Endothelial cell of umbilical vein (primary cell): ENCODE measurements around the gene GPR137. TPM values are rescaled to one million over a fixed set of nuclear protein-coding genes. Genes with fewer than 3 reads are reported as not detected.

Source experiments
- BruUV-seq: library from RNA; stranded (reverse); fragments of 400-500 nt; replicated peaks from 2 replicates; lab custom pipeline; 2021; lab: Mats Ljungman, UMichigan
- CTCF ChIA-PET: fragments of 300-600, 350-600 bp; sonication (Branson Sonifier 250); formaldehyde crosslinking; loops from one replicate; lab custom pipeline; 2021; ENCODE audit warnings: antibody characterized with exemption, inconsistent platforms; lab: Charles Lee
- POLR2A ChIA-PET: fragments of 300-600, 350-600 bp; sonication (Branson Sonifier 250); formaldehyde crosslinking; loops from one replicate; lab custom pipeline; 2021; ENCODE audit warnings: antibody characterized with exemption, inconsistent platforms; lab: Charles Lee
- DNase-seq: peaks from one replicate; pipeline ENCODE4 v3.0.0-alpha.2; 2011; ENCODE audit warnings: low read depth, low spot score
- FAIRE-seq: peaks from 2 replicates; lab custom pipeline; 2011; peaks lifted over from hg19 to GRCh38; lab: Jason Lieb, UNC
- H2AFZ ChIP-seq: 2 replicates; pipeline ENCODE4 v1.6.0; 2012; ENCODE audit warnings: low read depth, low read length, control low read depth, inconsistent platforms
- H3K27ac ChIP-seq: 2 replicates; pipeline ENCODE4 v1.5.1; 2011; ENCODE audit warnings: low read depth, mild to moderate bottlenecking, control low read depth, low read length, moderate library complexity; ENCODE audit not compliant: insufficient read depth
- H3K27me3 ChIP-seq, 2 experiments: 2 replicates each; pipeline versions ENCODE4 v1.6.0 to v1.6.1; 2011; ENCODE audit warnings: low read length in 2 of 2, mixed read lengths in 1 of 2; ENCODE audit not compliant: control insufficient read depth in 2 of 2, insufficient read depth in 2 of 2
- H3K36me3 ChIP-seq, 2 experiments: 2 replicates in 1 of 2; 3 replicates in 1 of 2; pipeline ENCODE4 v1.5.1; 2011; ENCODE audit warnings: low read length in 2 of 2, mild to moderate bottlenecking in 1 of 2, moderate library complexity in 1 of 2; ENCODE audit not compliant: control insufficient read depth in 2 of 2, insufficient read depth in 2 of 2; ENCODE audit errors: extremely low read depth in 1 of 2
- H3K4me1 ChIP-seq: 3 replicates; pipeline ENCODE4 v1.5.1; 2011; ENCODE audit warnings: mild to moderate bottlenecking, low read length; ENCODE audit not compliant: control insufficient read depth, insufficient read depth; ENCODE audit errors: extremely low read depth
- H3K4me2 ChIP-seq: 2 replicates; pipeline ENCODE4 v1.6.1; 2011; ENCODE audit warnings: low read length, control low read depth, mixed read lengths; ENCODE audit not compliant: insufficient read depth
- H3K4me3 ChIP-seq, 3 experiments: fragments of 200-600 bp in 1 of 3; sonication (generic), shearing (Covaris generic) in 1 of 3; replicated peaks in 1 of 3; 2 replicates each; pipeline ENCODE4 v1.5.1; 2011 to 2016; ENCODE audit warnings: control low read depth in 3 of 3, low read length in 3 of 3, mild to moderate bottlenecking in 2 of 3, inconsistent platforms in 1 of 3, low read depth in 1 of 3, moderate library complexity in 1 of 3; ENCODE audit not compliant: insufficient read depth in 1 of 3
- H3K79me2 ChIP-seq: 2 replicates; pipeline ENCODE4 v1.6.0; 2012; ENCODE audit warnings: low read length, inconsistent platforms; ENCODE audit not compliant: control insufficient read depth, insufficient read depth
- H3K9ac ChIP-seq: replicated peaks from 2 replicates; pipeline ENCODE3; 2011; ENCODE audit warnings: low read length, control low read depth; ENCODE audit not compliant: insufficient read depth; ENCODE audit errors: extremely low read depth
- H3K9me1 ChIP-seq: replicated peaks from 3 replicates; pipeline ENCODE4 v1.6.0; 2011; ENCODE audit warnings: mild to moderate bottlenecking, low read length; ENCODE audit not compliant: control insufficient read depth, insufficient read depth; ENCODE audit errors: extremely low read depth
- H3K9me3 ChIP-seq: replicated peaks from 2 replicates; pipeline ENCODE4 v1.5.1; 2012; ENCODE audit warnings: low read length, inconsistent platforms; ENCODE audit not compliant: control insufficient read depth, insufficient read depth
- H4K20me1 ChIP-seq: replicated peaks from 2 replicates; pipeline ENCODE3; 2011; ENCODE audit warnings: mild to moderate bottlenecking, low read length; ENCODE audit not compliant: control insufficient read depth, insufficient read depth; ENCODE audit errors: extremely low read depth
- EZH2 ChIP-seq: IDR thresholded peaks from 2 replicates; pipeline ENCODE4 v1.6.1; 2012; ENCODE audit warnings: borderline replicate concordance, low read depth, mild to moderate bottlenecking, moderate library complexity, low read length, inconsistent platforms; ENCODE audit not compliant: severe bottlenecking
- FOS ChIP-seq: IDR thresholded peaks from 2 replicates; pipeline ENCODE4 v1.6.1; 2011; ENCODE audit warnings: mild to moderate bottlenecking, low read length, moderate library complexity, borderline replicate concordance; ENCODE audit not compliant: insufficient read depth
- GATA2 ChIP-seq: IDR thresholded peaks from 2 replicates; pipeline ENCODE4 v1.7.0; 2011; ENCODE audit warnings: low read depth, mild to moderate bottlenecking, moderate library complexity, mixed read lengths, low read length; ENCODE audit not compliant: insufficient read length, insufficient read depth
- JUN ChIP-seq: IDR thresholded peaks from 2 replicates; pipeline ENCODE4 v1.6.1; 2011; ENCODE audit warnings: borderline replicate concordance, low read depth; ENCODE audit not compliant: insufficient read length, insufficient read depth
- MAX ChIP-seq: IDR thresholded peaks from 2 replicates; pipeline ENCODE4 v1.6.1; 2011; ENCODE audit not compliant: insufficient read depth, insufficient read length
- MYC ChIP-seq: IDR thresholded peaks from one replicate; pipeline ENCODE4 v1.6.1; 2011; ENCODE audit warnings: mild to moderate bottlenecking, low read depth, low read length
- POLR2A ChIP-seq: IDR thresholded peaks from 2 replicates; pipeline ENCODE4 v1.6.1; 2012; ENCODE audit warnings: low read depth, mild to moderate bottlenecking, control low read depth, low read length
- POLR2AphosphoS5 ChIP-seq: IDR thresholded peaks from 2 replicates; pipeline ENCODE4 v1.6.1; 2012; ENCODE audit warnings: low read depth, mild to moderate bottlenecking, control low read depth, low read length, moderate library complexity; ENCODE audit not compliant: insufficient read depth
- dilution Hi-C: fragments of 300-500 bp; cut with MboI; formaldehyde crosslinking; loops from one replicate; pipeline ENCODE4 v1.15.0; 2019; ENCODE audit warnings: low sequenced_read_pairs; ENCODE audit not compliant: extremely low pct_ligation_motif_present
- intact Hi-C: fragments of 100-400 bp; cut with micrococcal nuclease; formaldehyde crosslinking; loops from one replicate; pipeline ENCODE4 v1.10.0; 2022
- polyA plus RNA-seq, 4 experiments: library from polyadenylated mRNA; depleted of rRNA in 3 of 4; stranded (reverse) in 3 of 4; unstranded in 1 of 4; fragments of >200 nt; gene quantifications; 2 replicates each; pipeline versions ENCODE4 v1.2.1 to v1.2.3, GENCODE V29; 2011 to 2012; ENCODE audit warnings: missing spikeins in 1 of 4
- total RNA-seq: library from RNA; stranded (reverse); gene quantifications from 2 replicates; pipeline ENCODE4 v1.2.3, GENCODE V29; 2021
- TF ChIP-seq, protein P1 (sequence below), 2 donors: IDR thresholded peaks; 1 replicate in 1 of 2; 2 replicates in 1 of 2; pipeline ENCODE4 v1.5.1; 2011; ENCODE audit warnings: low read length in 2 of 2, mild to moderate bottlenecking in 2 of 2, moderate library complexity in 2 of 2, control low read depth in 1 of 2, inconsistent platforms in 1 of 2, low read depth in 1 of 2; ENCODE audit not compliant: insufficient read depth in 1 of 2; ENCODE audit errors: extremely low read depth in 1 of 2

The GPR137 gene
- total and polyA plus RNA-seq, 2 donors (not counting 3 experiments of a cell fraction or from before 2014, with no cell fraction given), result 40.9 to 42.5 TPM

DNA sequence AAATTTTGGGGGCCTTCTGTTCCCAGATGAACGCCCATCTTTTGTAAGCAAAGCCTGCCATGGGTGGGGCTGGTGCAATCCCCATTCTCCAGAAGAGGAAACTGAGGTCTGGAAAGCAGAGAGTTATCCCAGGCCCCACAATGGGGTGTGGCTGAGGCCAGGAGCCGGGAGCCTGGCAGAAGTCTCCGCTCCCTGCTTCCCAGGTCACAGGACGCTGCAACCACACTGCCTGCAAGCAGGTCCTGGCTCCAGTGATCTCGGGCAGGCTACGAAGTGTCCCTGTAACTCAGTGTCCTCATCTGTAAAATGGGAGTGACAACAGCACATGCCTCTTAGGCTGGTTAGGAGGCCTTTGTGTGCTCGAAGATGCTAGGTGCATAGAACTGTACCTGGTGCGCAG, 32.6 kb upstream of the GPR137 start:
- no TSS peak for BruUV-seq
- no peak overlapping the region for H3K4me3 ChIP-seq
- FAIRE-seq, result no peak

More for the DNA sequence above, 32.6 kb upstream of the GPR137 start:
- TF ChIP-seq POLR2AphosphoS5 (no peak), FOS (no peak), GATA2 (no peak), JUN (no peak), MYC (no peak), POLR2A (no peak), MAX (no peak), EZH2 (no peak)
- TF ChIP-seq, protein P1, sequence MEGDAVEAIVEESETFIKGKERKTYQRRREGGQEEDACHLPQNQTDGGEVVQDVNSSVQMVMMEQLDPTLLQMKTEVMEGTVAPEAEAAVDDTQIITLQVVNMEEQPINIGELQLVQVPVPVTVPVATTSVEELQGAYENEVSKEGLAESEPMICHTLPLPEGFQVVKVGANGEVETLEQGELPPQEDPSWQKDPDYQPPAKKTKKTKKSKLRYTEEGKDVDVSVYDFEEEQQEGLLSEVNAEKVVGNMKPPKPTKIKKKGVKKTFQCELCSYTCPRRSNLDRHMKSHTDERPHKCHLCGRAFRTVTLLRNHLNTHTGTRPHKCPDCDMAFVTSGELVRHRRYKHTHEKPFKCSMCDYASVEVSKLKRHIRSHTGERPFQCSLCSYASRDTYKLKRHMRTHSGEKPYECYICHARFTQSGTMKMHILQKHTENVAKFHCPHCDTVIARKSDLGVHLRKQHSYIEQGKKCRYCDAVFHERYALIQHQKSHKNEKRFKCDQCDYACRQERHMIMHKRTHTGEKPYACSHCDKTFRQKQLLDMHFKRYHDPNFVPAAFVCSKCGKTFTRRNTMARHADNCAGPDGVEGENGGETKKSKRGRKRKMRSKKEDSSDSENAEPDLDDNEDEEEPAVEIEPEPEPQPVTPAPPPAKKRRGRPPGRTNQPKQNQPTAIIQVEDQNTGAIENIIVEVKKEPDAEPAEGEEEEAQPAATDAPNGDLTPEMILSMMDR (IDR thresholded peaks at IDR 0.05; ENCODE audit: extremely low read depth in 1 of 2, insufficient read depth in 1 of 2, low read depth in 1 of 2, low read length in 2 of 2), result no peak
- CTCF ChIA-PET, result interaction anchor here (0.6 to 4.7 kb wide), 9 partner anchors 10 to 102 kb away, joined by 3 to 60 read pairs (median 7); partner anchors contain the start of genes CATSPERZ, FERMT3, PRDX5 and STIP1
- peaks cover 24% of the 10 kb centered on the region for H3K4me1 ChIP-seq
- no peak overlapping the region for H2AFZ ChIP-seq
- H3K4me2 ChIP-seq, result peak overlapping the region; percentile 23
- POLR2A ChIA-PET, result no interaction called here
- no peak overlapping the region for H3K9ac ChIP-seq
- H3K79me2 ChIP-seq, result peaks cover 32% of the 10 kb centered on the region
- H3K9me1 ChIP-seq, result no peaks in the 10 kb centered on the region
- intact Hi-C loops, result no loop called here
- no peak overlapping the region for H3K27ac ChIP-seq
- dilution Hi-C loops, result no loop called here
- H4K20me1 ChIP-seq, result no peaks in the 10 kb centered on the region
- no peak for DNase-seq
- H3K36me3 ChIP-seq, result peaks cover 2 to 17% of the 10 kb centered on the region in 2 experiments
- no peaks in the 10 kb centered on the region for H3K9me3 ChIP-seq
- no peaks in the 10 kb centered on the region for H3K27me3 ChIP-seq
